ENCODE results near the gene ARVCF.
A peak's percentile ranks its signal among the peaks of the same experiment; 100 is the strongest.

Gene ARVCF

GRCh38 chr22:20026204-20026908, 9.7 kb upstream of the ARVCF start:
- no peak overlapping the region for H3K27ac ChIP-seq (ENCODE audit: low read depth, low read length)
- H3K27me3 ChIP-seq (ENCODE audit: control insufficient read depth in 1 of 2, insufficient read depth in 2 of 2, low read length in 2 of 2), result no peaks in the 10 kb centered on the region
- H3K9me3 ChIP-seq (ENCODE audit: low read length), result no peaks in the 10 kb centered on the region
- peaks cover 11% of the 10 kb centered on the region for H3K4me1 ChIP-seq (ENCODE audit: insufficient read depth, low read length)
- H3K36me3 ChIP-seq (ENCODE audit: insufficient read depth, low read length), result peaks cover 5% of the 10 kb centered on the region
- H3K9ac ChIP-seq (ENCODE audit: low read length), result no peak overlapping the region
- H3K4me3 ChIP-seq (ENCODE audit: low read depth in 1 of 2, low read length in 2 of 2), result no peak overlapping the region

- H3K9ac ChIP-seq (ENCODE audit: low read length), result no peak overlapping the region
- H3K9me3 ChIP-seq (ENCODE audit: low read length), result no peaks in the 10 kb centered on the region
- H3K27ac ChIP-seq (ENCODE audit: low read depth, low read length), result no peak overlapping the region
- peaks cover 5% of the 10 kb centered on the region for H3K36me3 ChIP-seq (ENCODE audit: insufficient read depth, low read length)
- H3K4me1 ChIP-seq (ENCODE audit: insufficient read depth, low read length), result peaks cover 11% of the 10 kb centered on the region
- no peaks in the 10 kb centered on the region for H3K27me3 ChIP-seq (ENCODE audit: control insufficient read depth in 1 of 2, insufficient read depth in 2 of 2, low read length in 2 of 2)
- H3K4me3 ChIP-seq (ENCODE audit: low read depth in 1 of 2, low read length in 2 of 2), result no peak overlapping the region
These were observed 9.0 kb upstream of the ARVCF start for GRCh38 chr22:20025401-20026203.

GRCh38 chr22:20024650-20025397, 8.2 kb upstream of the ARVCF start:
- no peaks in the 10 kb centered on the region for H3K27me3 ChIP-seq (ENCODE audit: control insufficient read depth in 1 of 2, insufficient read depth in 2 of 2, low read length in 2 of 2)
- H3K4me3 ChIP-seq (ENCODE audit: low read depth in 1 of 2, low read length in 2 of 2), result no peak overlapping the region
- no peaks in the 10 kb centered on the region for H3K9me3 ChIP-seq (ENCODE audit: low read length)
- peaks cover 5% of the 10 kb centered on the region for H3K36me3 ChIP-seq (ENCODE audit: insufficient read depth, low read length)
- H3K4me1 ChIP-seq (ENCODE audit: insufficient read depth, low read length), result peaks cover 17% of the 10 kb centered on the region
- no peak overlapping the region for H3K9ac ChIP-seq (ENCODE audit: low read length)
- no peak overlapping the region for H3K27ac ChIP-seq (ENCODE audit: low read depth, low read length)

GRCh38 chr22:20024225-20024624, 7.6 kb upstream of the ARVCF start:
- Histone ChIP-seq H3K9ac (ENCODE audit: low read length) (no peak overlapping the region), H3K4me1 (ENCODE audit: insufficient read depth, low read length) (peaks cover 17% of the 10 kb centered on the region), H3K9me3 (ENCODE audit: low read length) (no peaks in the 10 kb centered on the region), H3K27ac (ENCODE audit: low read depth, low read length) (no peak overlapping the region), H3K4me3 (ENCODE audit: low read depth in 1 of 2, low read length in 2 of 2) (no peak overlapping the region), H3K27me3 (ENCODE audit: control insufficient read depth in 1 of 2, insufficient read depth in 2 of 2, low read length in 2 of 2) (no peaks in the 10 kb centered on the region), H3K36me3 (ENCODE audit: insufficient read depth, low read length) (peaks cover 5% of the 10 kb centered on the region)

GRCh38 chr22:20022978-20023613, 6.5 kb upstream of the ARVCF start:
- H3K4me3 ChIP-seq (ENCODE audit: low read depth in 1 of 2, low read length in 2 of 2), result no peak overlapping the region
- H3K9me3 ChIP-seq (ENCODE audit: low read length), result no peaks in the 10 kb centered on the region
- no peak overlapping the region for H3K9ac ChIP-seq (ENCODE audit: low read length)
- no peak overlapping the region for H3K27ac ChIP-seq (ENCODE audit: low read depth, low read length)
- peaks cover 5% of the 10 kb centered on the region for H3K36me3 ChIP-seq (ENCODE audit: insufficient read depth, low read length)
- peaks cover 17% of the 10 kb centered on the region for H3K4me1 ChIP-seq (ENCODE audit: insufficient read depth, low read length)
- H3K27me3 ChIP-seq (ENCODE audit: control insufficient read depth in 1 of 2, insufficient read depth in 2 of 2, low read length in 2 of 2), result no peaks in the 10 kb centered on the region

- H3K9ac ChIP-seq (ENCODE audit: low read length), result peak overlapping the region; percentile 82
These were observed 5.8 kb upstream of the ARVCF start for GRCh38 chr22:20022231-20022977.

GRCh38 chr22:20021196-20022181, 4.9 kb upstream of the ARVCF start:
- H3K9ac ChIP-seq (ENCODE audit: low read length), result peak overlapping the region; percentile 82
- H3K27me3 ChIP-seq (ENCODE audit: control insufficient read depth in 1 of 2, insufficient read depth in 2 of 2, low read length in 2 of 2), result no peaks in the 10 kb centered on the region
- H3K36me3 ChIP-seq (ENCODE audit: insufficient read depth, low read length), result peaks cover 3% of the 10 kb centered on the region
- H3K4me3 ChIP-seq (ENCODE audit: low read depth in 1 of 2, low read length in 2 of 2), result peak overlapping the region; percentile 94 to 95
- H3K27ac ChIP-seq (ENCODE audit: low read depth, low read length), result peak overlapping the region; percentile 87
- peaks cover 17% of the 10 kb centered on the region for H3K4me1 ChIP-seq (ENCODE audit: insufficient read depth, low read length)
- no peaks in the 10 kb centered on the region for H3K9me3 ChIP-seq (ENCODE audit: low read length)

More at GRCh38 chr22:20022231-20022977, 5.8 kb upstream of the ARVCF start:
- H3K4me3 ChIP-seq (ENCODE audit: low read depth in 1 of 2, low read length in 2 of 2), result peak overlapping the region; percentile 94 to 95
- H3K27ac ChIP-seq (ENCODE audit: low read depth, low read length), result no peak overlapping the region
- H3K4me1 ChIP-seq (ENCODE audit: insufficient read depth, low read length), result peaks cover 17% of the 10 kb centered on the region
- H3K27me3 ChIP-seq (ENCODE audit: control insufficient read depth in 1 of 2, insufficient read depth in 2 of 2, low read length in 2 of 2), result no peaks in the 10 kb centered on the region
- peaks cover 5% of the 10 kb centered on the region for H3K36me3 ChIP-seq (ENCODE audit: insufficient read depth, low read length)
- H3K9me3 ChIP-seq (ENCODE audit: low read length), result no peaks in the 10 kb centered on the region

GRCh38 chr22:20020533-20021195, 4.0 kb upstream of the ARVCF start, which contains the start of gene TANGO2:
TSS of gene TANGO2 (plus strand) at chr22:20021110. CDS start at chr22:20036799, 15,689 bp downstream.
- Histone ChIP-seq H3K9me3 (ENCODE audit: low read length) (no peaks in the 10 kb centered on the region), H3K9ac (ENCODE audit: low read length) (peak within 1 kb of the TSS; percentile 82), H3K27ac (ENCODE audit: low read depth, low read length) (peak within 1 kb of the TSS; percentile 87), H3K4me1 (ENCODE audit: insufficient read depth, low read length) (peaks cover 17% of the 10 kb centered on the region), H3K4me3 (ENCODE audit: low read depth in 1 of 2, low read length in 2 of 2) (peak within 1 kb of the TSS; percentile 94 to 95), H3K36me3 (ENCODE audit: insufficient read depth, low read length) (no peaks in the 10 kb centered on the region), H3K27me3 (ENCODE audit: control insufficient read depth in 1 of 2, insufficient read depth in 2 of 2, low read length in 2 of 2) (no peaks in the 10 kb centered on the region)

- peak overlapping the region; percentile 80 for H3K27ac ChIP-seq (ENCODE audit: low read depth, low read length)
- no peaks in the 10 kb centered on the region for H3K36me3 ChIP-seq (ENCODE audit: insufficient read depth, low read length)
- no peaks in the 10 kb centered on the region for H3K9me3 ChIP-seq (ENCODE audit: low read length)
- peaks cover 17% of the 10 kb centered on the region for H3K4me1 ChIP-seq (ENCODE audit: insufficient read depth, low read length)
- H3K4me3 ChIP-seq (ENCODE audit: low read depth in 1 of 2, low read length in 2 of 2), result peak overlapping the region; percentile 47 to 75
- no peaks in the 10 kb centered on the region for H3K27me3 ChIP-seq (ENCODE audit: control insufficient read depth in 1 of 2, insufficient read depth in 2 of 2, low read length in 2 of 2)
- H3K9ac ChIP-seq (ENCODE audit: low read length), result peak overlapping the region; percentile 47
These were observed 3.3 kb upstream of the ARVCF start for GRCh38 chr22:20019661-20020532.
